Daoy (cell line): Measurements from ENCODE around the gene WDR18. TPM values are rescaled to one million over a fixed set of nuclear protein-coding genes. Genes with fewer than 3 reads are reported as not detected.
"Not testable (repeated sequence)": the region's sequence is repeated elsewhere in the genome, so short reads cannot be mapped to it uniquely, and the experiment has no call there.

ENCODE experiments used
- DNase-seq: peaks from one replicate; pipeline ENCODE4 v3.0.0-alpha.2; 2015; ENCODE audit warnings: low read depth
- total RNA-seq: library from RNA; depleted of rRNA; stranded (reverse); fragments of >200 nt; shearing (Covaris generic); gene quantifications from 2 replicates; pipeline ENCODE4 v1.2.3, GENCODE V29; 2014

The WDR18 gene
- total RNA-seq, 1 experiment from 2014 or later: 73.1 TPM

- DNase-seq: no peak
Measured at GRCh38 chr19:1019616-1019961, 35.4 kb downstream of the WDR18 start.

- no peak for DNase-seq
Measured at GRCh38 chr19:1019980-1020867, 36.1 kb downstream of the WDR18 start.

- peak; percentile 99 for DNase-seq
Measured at GRCh38 chr19:1020868-1021425, 36.8 kb downstream of the WDR18 start, which contains the start of gene TMEM259. Gene TMEM259, minus strand, starts transcription at chr19:1021123. Its CDS starts 127 bp downstream, at chr19:1020996.

GRCh38 chr19:1023883-1024188, 39.7 kb downstream of the WDR18 start:
- not testable (repeated sequence) for DNase-seq

GRCh38 chr19:1025080-1025479, 40.9 kb downstream of the WDR18 start:
- not testable (repeated sequence) for DNase-seq

- peak; percentile 90 for DNase-seq
Measured at GRCh38 chr19:1025960-1026782, 42.0 kb downstream of the WDR18 start, which contains the start of gene CNN2. Gene CNN2, plus strand, starts transcription at chr19:1026608. Its CDS starts 54 bp downstream, at chr19:1026662.

GRCh38 chr19:1026783-1027649, 42.9 kb downstream of the WDR18 start:
- DNase-seq: no peak

- no peak for DNase-seq
Measured at GRCh38 chr19:1027650-1028061, 43.5 kb downstream of the WDR18 start.

GRCh38 chr19:1028062-1028926, 44.1 kb downstream of the WDR18 start:
- peak; percentile 95 for DNase-seq

- no peak for DNase-seq
Measured at GRCh38 chr19:1032264-1032867, 48.2 kb downstream of the WDR18 start.

GRCh38 chr19:1035998-1036621, 52.0 kb downstream of the WDR18 start:
- no peak for DNase-seq

GRCh38 chr19:1037621-1038064, 53.5 kb downstream of the WDR18 start:
- DNase-seq: no peak

GRCh38 chr19:1038978-1039645, 55.0 kb downstream of the WDR18 start:
- DNase-seq: no peak

- peak; percentile 99 for DNase-seq
Measured at GRCh38 chr19:1039646-1040475, 55.7 kb downstream of the WDR18 start, which contains the start of gene ABCA7. Gene ABCA7, plus strand, starts transcription at chr19:1040107. Its CDS starts 1,255 bp downstream, at chr19:1041362.

GRCh38 chr19:1040476-1041271, 56.5 kb downstream of the WDR18 start:
- DNase-seq: peak; percentile 96

- DNase-seq: no peak
Measured at GRCh38 chr19:1041272-1041834, 57.2 kb downstream of the WDR18 start.
